Endodermal cell (in vitro differentiated cells): ENCODE results near the gene EEF1A1. TPM values are rescaled to one million over a fixed set of nuclear protein-coding genes. Genes with fewer than 3 reads are reported as not detected.
"Not testable (repeated sequence)": the region's sequence is repeated elsewhere in the genome, so short reads cannot be mapped to it uniquely, and the experiment has no call there.

ENCODE experiments used
- DNase-seq: peaks from one replicate; pipeline ENCODE4 v3.0.0-alpha.2; 2017
- H3K27ac ChIP-seq: 2 replicates; pipeline ENCODE4 v1.5.1; 2013; ENCODE audit warnings: mild to moderate bottlenecking, low read depth, low read length, moderate library complexity
- H3K27me3 ChIP-seq: 2 replicates; pipeline ENCODE4 v1.6.1; 2013; ENCODE audit warnings: mild to moderate bottlenecking, low read length, moderate library complexity; ENCODE audit not compliant: insufficient read depth, control insufficient read depth, poor library complexity, severe bottlenecking
- H3K36me3 ChIP-seq: 2 replicates; pipeline ENCODE4 v1.7.0; 2013; ENCODE audit warnings: mild to moderate bottlenecking, low read length, moderate library complexity; ENCODE audit not compliant: control insufficient read depth, insufficient read depth
- H3K4me1 ChIP-seq: one replicate; pipeline ENCODE4 v1.7.0; 2013; ENCODE audit warnings: low read length; ENCODE audit not compliant: control insufficient read depth, insufficient read depth
- H3K4me3 ChIP-seq: 2 replicates; pipeline ENCODE4 v1.5.1; 2013; ENCODE audit warnings: mild to moderate bottlenecking, low read length, moderate library complexity
- H3K9ac ChIP-seq: 2 replicates; pipeline ENCODE4 v1.6.1; 2013; ENCODE audit warnings: mild to moderate bottlenecking, low read length, moderate library complexity; ENCODE audit not compliant: poor library complexity, severe bottlenecking; ENCODE audit errors: extremely low read depth
- H3K9me3 ChIP-seq: 2 replicates; pipeline ENCODE4 v1.6.1; 2013; ENCODE audit warnings: mild to moderate bottlenecking, low read length, moderate library complexity; ENCODE audit not compliant: control insufficient read depth
- H3K27ac Mint-ChIP-seq: 2 replicates; pipeline ENCODE4 v1.8.0; 2020; ENCODE audit warnings: mixed read lengths
- H3K27me3 Mint-ChIP-seq: 2 replicates; pipeline ENCODE4 v1.8.0; 2021; ENCODE audit warnings: mild to moderate bottlenecking, mixed read lengths; ENCODE audit not compliant: insufficient read depth
- H3K36me3 Mint-ChIP-seq: 2 replicates; pipeline ENCODE4 v1.8.0; 2020; ENCODE audit warnings: low read depth, mixed read lengths
- H3K4me1 Mint-ChIP-seq: 2 replicates; pipeline ENCODE4 v1.8.0; 2020; ENCODE audit warnings: mixed read lengths
- H3K4me3 Mint-ChIP-seq: 2 replicates; pipeline ENCODE4 v1.8.0; 2020; ENCODE audit warnings: mild to moderate bottlenecking, moderate library complexity, mixed read lengths
- H3K9me3 Mint-ChIP-seq: 2 replicates; pipeline ENCODE4 v1.8.0; 2020; ENCODE audit warnings: mild to moderate bottlenecking, mixed read lengths
- WGBS, 2 experiments: methylation state at CpG; one replicate each; pipeline versions ENCODE4 v1.1.5 to v1.1.7; 2013; ENCODE audit warnings: missing lambda C conversion rate in 2 of 2, mixed read lengths in 1 of 2; ENCODE audit not compliant: insufficient coverage in 1 of 2, insufficient read length in 1 of 2; 5-methylcytosine and 5-hydroxymethylcytosine counted together
- total RNA-seq, 2 donors: library from RNA; stranded (reverse); fragmentation: NEBNext Ultra II Directional in 1 of 2; extraction: Animal tissue kit (Norgen Biotek cat#: 25700) in 1 of 2; gene quantifications; 2 replicates in 1 of 2; 3 replicates in 1 of 2; pipeline ENCODE4 v1.2.1, GENCODE V29; 2021
- TF ChIP-seq, protein P1 (sequence below): fragments of 200-600 bp; sonication (generic); conservative IDR thresholded peaks from 2 replicates; pipeline ENCODE4 v1.5.0; 2021; ENCODE audit warnings: antibody characterized with exemption, mild to moderate bottlenecking

EEF1A1 gene
- total RNA-seq, 2 donors from 2014 or later: 8,118 to 11,075 TPM

DNA sequence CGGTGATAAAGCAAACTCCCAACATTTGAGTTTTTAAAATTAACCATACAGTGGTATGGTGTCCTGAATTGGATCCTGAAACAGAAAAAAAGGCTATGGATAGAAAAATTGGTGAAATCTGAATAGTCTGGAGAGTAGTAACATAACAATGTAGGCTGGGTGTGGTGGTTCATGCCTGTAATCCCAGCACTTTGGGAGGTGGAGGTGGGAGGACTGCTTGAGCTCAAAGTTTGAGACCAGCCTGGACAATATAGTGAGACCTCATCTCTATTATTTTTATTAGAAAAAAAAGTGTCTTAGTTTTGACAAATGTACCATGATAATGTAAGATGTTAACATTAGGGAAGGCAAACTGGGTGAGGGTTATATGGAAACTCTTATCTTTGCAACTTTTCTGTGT, 11.0 kb downstream of the EEF1A1 start:
- Histone ChIP-seq H3K27me3 (no peaks in the 10 kb centered on the region), H3K4me1 (no peaks in the 10 kb centered on the region), H3K36me3 (peaks cover 2% of the 10 kb centered on the region), H3K27ac (no peak overlapping the region), H3K9me3 (no peaks in the 10 kb centered on the region), H3K9ac (no peak overlapping the region), H3K4me3 (no peak overlapping the region)
- no peak overlapping the region for H3K4me3 Mint-ChIP-seq
- no peak for DNase-seq
- 85 to 100% methylated on average over 1 of the region's 1 CpG for WGBS, 2 experiments
- H3K27me3 Mint-ChIP-seq: no peaks in the 10 kb centered on the region
- no peaks in the 10 kb centered on the region for H3K4me1 Mint-ChIP-seq
- H3K9me3 Mint-ChIP-seq: no peaks in the 10 kb centered on the region
- no peaks in the 10 kb centered on the region for H3K36me3 Mint-ChIP-seq
- TF ChIP-seq, protein P1, sequence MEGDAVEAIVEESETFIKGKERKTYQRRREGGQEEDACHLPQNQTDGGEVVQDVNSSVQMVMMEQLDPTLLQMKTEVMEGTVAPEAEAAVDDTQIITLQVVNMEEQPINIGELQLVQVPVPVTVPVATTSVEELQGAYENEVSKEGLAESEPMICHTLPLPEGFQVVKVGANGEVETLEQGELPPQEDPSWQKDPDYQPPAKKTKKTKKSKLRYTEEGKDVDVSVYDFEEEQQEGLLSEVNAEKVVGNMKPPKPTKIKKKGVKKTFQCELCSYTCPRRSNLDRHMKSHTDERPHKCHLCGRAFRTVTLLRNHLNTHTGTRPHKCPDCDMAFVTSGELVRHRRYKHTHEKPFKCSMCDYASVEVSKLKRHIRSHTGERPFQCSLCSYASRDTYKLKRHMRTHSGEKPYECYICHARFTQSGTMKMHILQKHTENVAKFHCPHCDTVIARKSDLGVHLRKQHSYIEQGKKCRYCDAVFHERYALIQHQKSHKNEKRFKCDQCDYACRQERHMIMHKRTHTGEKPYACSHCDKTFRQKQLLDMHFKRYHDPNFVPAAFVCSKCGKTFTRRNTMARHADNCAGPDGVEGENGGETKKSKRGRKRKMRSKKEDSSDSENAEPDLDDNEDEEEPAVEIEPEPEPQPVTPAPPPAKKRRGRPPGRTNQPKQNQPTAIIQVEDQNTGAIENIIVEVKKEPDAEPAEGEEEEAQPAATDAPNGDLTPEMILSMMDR: no peak
- no peak overlapping the region for H3K27ac Mint-ChIP-seq

DNA sequence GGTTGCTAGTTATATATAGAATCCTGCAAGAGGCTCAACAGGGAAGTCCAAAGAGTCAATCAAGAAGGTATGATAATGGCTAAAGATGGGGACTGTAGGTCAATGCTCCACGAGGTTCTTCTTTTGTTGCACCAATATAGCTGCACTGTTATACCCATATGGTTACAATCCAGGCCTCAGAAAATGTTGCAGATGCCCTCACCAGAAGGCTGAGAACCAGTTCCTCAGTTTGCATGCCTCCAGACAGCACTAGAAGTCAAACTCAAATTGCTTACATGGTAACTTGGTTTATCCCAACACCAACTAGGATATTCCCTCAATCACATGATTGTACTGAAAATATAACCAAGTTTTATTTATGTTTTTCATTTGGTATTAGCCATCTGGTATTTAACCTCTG, 12.1 kb downstream of the EEF1A1 start:
- Histone ChIP-seq H3K9ac (no peak overlapping the region), H3K4me3 (no peak overlapping the region), H3K27me3 (no peaks in the 10 kb centered on the region), H3K27ac (no peak overlapping the region), H3K4me1 (no peaks in the 10 kb centered on the region), H3K9me3 (no peaks in the 10 kb centered on the region), H3K36me3 (peaks cover 6% of the 10 kb centered on the region)
- Mint-ChIP-seq H3K27ac (no peak overlapping the region), H3K36me3 (peaks cover 5% of the 10 kb centered on the region), H3K4me1 (no peaks in the 10 kb centered on the region), H3K9me3 (no peaks in the 10 kb centered on the region), H3K4me3 (no peak overlapping the region), H3K27me3 (no peaks in the 10 kb centered on the region)
- whole genome bisulfite sequencing, 2 experiments: 92 to 94% methylated on average over 1 of the region's 1 CpG
- no peak for DNase-seq
- TF ChIP-seq, protein P1: no peak

- H3K4me3 ChIP-seq: no peak overlapping the region
- Mint-ChIP-seq H3K4me1 (no peaks in the 10 kb centered on the region), H3K4me3 (no peak overlapping the region), H3K36me3 (peaks cover 13% of the 10 kb centered on the region), H3K27ac (no peak overlapping the region), H3K9me3 (no peaks in the 10 kb centered on the region), H3K27me3 (no peaks in the 10 kb centered on the region)
- H3K27me3 ChIP-seq: no peaks in the 10 kb centered on the region
- H3K9me3 ChIP-seq: no peaks in the 10 kb centered on the region
- DNase-seq: no peak
- H3K27ac ChIP-seq: no peak overlapping the region
- TF ChIP-seq, protein P1: no peak
- no peaks in the 10 kb centered on the region for H3K4me1 ChIP-seq
- peaks cover 17% of the 10 kb centered on the region for H3K36me3 ChIP-seq
- 84 to 100% methylated on average over 3 to 6 of the region's 6 CpGs for WGBS, 2 experiments
- no peak overlapping the region for H3K9ac ChIP-seq
These were observed 14.6 kb downstream of the EEF1A1 start for GRCh38 chr6:73506246-73506645.

DNA sequence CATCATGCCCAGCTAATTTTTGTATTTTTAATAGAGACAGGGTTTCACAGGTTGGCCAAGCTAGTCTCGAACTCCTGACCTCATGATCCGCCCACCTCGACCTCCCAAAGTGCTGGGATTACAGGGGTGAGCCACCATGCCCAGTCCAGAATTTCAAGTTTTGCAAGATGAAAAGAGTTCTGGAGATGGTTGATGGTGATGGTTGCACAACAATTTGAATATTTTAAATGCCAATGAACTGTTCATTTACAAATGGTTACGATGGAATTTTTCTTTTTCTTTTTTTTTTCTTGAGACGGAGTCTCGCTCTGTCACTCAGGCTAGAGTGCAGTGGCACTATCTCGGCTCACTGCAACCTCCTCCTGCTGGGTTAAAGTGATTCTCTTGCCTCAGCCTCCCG, 15.1 kb downstream of the EEF1A1 start:
- H3K4me3 Mint-ChIP-seq, H3K27me3 Mint-ChIP-seq, H3K27ac ChIP-seq, H3K4me1 Mint-ChIP-seq, DNase-seq, H3K4me1 ChIP-seq, H3K9me3 Mint-ChIP-seq, H3K9ac ChIP-seq, H3K27ac Mint-ChIP-seq, H3K27me3 ChIP-seq, H3K4me3 ChIP-seq, H3K9me3 ChIP-seq: not testable (repeated sequence)
- peaks cover 13% of the 10 kb centered on the region for H3K36me3 Mint-ChIP-seq
- peaks cover 22% of the 10 kb centered on the region for H3K36me3 ChIP-seq
- WGBS, 2 experiments: 88 to 95% methylated on average over 8 of the region's 8 CpGs
